DMS 273 (cell line): ENCODE measurements around the gene RNF113B.

Source experiments
- DNase-seq: peaks from one replicate; lab custom pipeline; 2025; ENCODE audit not compliant: unreplicated experiment; lab: John Stamatoyannopoulos, UW

RNF113B gene

DNA sequence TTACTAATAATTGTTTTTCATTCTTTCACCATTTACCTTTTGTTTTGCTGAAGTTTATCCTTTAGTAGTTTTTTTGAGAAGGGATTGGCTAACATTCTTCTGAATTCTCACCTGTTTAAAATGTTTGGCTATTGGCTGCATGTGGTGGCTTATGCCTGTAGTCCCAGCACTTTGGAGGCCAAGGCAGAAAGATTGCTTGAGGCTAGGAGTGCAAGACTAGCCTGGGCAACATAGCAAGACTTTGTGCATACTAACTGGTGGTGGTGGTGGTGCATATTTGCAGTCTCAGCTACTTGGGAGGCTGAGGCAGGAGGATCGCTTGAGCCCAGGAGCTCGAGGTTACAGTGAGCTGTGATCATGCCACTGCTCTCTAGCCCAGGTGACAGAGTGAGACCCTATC is 27.5 kb upstream of the RNF113B start:
- DNase-seq: no peak

DNA sequence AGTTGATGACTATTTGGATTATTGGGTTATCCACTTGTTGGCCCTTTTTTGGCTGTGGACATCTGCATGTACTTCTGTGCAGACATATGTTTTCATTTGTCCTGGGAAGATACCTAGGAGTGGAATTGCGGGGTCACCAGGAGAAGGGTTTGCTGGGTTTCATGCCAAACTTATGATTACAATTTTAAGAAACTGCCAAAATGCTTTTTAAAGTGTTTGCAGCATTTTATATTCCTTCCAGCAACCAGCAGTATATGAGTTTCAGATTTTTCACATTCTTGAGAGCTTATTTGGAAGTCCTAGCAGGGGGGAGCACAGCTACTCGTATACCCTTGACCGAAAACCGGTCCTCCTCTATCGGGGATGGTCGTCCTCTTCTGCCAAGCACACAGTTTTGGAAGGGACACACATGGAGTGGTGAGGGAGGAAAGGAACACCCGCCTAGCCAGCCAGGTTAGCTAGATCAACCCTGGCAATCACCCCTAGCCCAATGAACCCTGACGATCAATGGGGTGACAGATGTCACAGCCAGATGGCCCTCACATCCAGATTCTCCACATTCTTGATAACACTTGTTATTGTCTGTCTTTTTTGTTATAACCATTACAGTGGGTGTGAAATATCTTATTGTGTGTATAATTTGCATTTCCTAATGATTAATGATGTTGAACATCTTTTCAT is 26.7 kb upstream of the RNF113B start:
- DNase-seq: peak; percentile 20

DNA sequence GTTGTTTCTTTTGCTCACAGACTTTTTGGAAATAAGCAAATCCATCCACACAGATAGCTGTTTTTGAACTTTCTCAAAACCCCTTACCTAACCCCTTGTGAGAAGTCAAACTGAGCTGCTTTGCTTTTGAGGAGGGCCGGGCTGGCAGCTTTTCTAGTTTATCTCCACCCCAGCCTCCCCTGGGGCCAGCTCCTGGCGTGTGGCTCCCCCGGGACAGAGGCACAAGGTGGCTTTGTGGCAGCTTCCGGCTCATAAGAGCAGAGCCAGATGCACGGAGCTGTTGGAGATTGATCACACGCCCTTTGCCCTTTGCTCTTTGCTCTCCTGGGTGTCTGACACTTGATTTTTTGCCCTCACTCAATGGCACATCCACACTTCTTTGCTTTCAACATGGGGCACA is 24.9 kb upstream of the RNF113B start:
- DNase-seq: no peak

DNA sequence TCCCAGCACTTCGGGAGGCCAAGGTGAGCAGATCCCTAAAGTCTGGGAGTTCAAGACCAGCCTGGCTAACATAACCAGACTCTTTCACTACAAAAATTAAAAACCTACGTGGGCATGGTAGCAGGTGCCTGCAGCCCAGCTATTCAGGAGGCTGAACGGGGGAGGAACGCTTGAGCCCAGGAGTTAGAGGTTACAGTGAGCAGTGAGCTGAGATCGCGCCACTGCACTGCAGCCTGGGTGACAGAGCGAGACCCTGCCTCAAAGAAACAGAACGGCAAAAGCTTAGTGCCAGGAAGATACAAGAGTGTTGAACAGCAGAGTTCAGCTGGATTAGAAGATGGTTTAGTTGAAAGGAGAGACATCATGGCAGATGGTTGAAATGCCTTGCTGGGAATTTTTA is 24.1 kb upstream of the RNF113B start:
- no peak for DNase-seq

DNA sequence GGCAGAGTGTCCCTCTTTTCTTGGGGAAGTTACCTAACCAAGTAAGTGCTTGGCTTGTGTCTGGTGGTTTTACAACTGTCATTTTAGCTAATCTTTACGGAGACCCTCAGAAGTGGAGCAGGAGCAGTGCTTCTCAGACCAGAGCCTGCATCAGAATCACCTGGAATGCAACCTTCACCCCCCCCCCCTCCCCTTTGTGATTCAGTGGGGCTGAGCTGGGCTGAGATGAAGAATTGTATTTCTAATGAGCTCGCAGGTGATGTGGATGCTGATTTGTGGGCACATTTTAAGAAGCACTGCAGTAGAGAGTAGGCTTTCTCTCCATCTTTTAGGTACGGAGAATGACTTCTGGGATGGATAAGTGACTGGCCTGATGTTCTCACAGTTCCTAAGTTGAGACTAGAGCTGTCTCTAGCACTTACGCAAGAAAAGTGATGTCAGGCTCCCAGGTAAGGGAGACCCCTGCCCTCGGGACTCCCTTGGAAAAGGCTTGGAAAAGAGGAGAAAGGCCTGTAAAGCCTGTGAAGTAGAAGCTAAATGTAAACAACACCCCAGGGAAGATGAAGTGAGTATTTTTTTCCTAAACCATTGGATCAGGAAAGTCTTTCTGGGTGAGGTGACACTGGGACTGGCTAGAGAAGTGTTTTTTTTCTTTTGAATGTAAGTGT is 23.3 kb upstream of the RNF113B start:
- no peak for DNase-seq

DNA sequence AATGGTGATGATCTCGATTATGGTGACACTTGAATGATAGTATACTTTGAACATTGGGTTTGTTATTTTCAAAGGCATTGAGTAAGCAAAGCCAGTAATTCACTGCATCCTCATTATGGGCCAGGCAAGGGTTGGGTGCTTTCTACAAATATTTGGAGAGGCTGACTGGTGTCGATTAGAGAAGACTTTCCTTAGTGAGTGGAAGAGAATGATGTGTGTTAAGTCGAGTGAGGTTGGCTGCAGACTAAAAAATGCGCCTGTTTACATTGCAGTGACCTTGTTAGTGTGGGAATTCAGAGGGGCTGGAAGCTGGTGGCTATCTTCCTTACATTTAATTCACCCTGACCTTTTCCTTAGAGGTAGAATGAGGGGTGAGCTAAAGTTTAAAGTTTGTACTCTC is 22.4 kb upstream of the RNF113B start:
- DNase-seq: no peak

DNA sequence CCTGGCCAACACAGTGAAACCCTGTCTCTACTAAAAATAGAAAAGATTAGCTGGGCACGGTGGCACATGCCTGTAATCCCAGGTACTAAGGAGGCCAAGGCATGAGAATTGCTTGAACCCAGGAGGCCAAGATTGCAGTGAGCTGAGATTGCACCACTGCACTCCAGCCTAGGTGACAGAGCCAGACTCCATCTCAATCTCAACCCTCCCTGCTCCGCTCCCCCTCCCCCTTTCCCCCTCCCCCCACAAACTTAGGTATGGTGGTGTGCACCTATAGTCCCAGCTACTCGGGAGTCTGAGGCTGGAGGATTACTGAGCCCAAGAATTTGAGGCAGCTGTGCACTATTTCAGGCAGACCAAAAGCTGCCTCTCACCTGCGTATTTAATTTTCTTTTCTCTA is 21.6 kb upstream of the RNF113B start:
- no peak for DNase-seq

DNA sequence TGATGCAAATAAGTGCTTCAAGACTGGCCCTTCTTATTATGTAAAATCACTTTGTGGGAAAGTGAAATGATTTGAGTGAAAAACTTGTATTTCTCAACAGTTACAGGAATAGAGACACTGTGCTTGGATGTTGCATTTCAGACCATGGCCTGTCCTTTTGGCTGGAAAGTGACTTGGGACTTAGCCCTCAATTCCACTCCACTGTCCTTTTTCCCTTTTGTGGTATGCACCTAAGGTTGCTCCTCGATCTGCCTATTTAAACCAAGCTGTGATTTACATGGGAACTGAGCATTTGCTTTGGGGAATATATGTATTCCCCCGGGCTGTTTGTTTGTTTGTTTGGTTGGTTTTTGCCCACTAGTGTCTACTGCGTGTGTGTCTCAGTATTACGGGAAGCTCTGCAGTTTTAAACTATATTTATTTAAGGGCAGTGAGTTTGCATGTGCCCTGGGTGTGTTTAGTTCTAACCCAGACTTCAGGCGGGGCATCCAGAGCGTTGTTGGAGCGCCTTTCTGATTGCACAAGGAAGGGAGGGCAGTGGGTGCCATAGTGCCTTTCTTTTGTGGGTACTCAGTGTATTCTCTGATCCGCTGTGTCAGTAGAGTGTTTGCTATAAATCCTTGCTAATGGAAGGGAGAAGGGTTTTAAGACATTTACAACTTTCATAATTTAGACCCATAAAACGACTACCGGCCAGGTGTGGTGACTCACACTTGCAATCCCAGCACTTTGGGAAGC is 18.2 kb upstream of the RNF113B start:
- no peak for DNase-seq

DNA sequence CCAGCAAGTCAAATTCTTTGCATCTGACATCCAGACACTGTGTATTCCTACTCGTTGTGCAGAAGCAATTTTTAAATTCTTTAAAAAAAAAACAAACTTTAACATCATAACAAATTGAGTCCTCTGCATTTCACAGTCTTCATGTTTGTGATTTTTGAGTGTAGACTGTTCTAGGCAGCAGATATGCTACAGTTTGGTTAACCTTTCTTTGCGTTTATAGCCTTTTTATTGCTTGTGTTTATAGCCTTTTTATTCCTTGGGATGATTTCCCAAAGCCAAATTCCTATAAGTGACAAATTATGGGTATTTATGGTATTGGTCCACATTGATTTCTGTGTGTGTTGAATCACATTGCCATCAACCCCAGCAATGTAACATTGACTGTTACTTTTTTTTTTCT is 14.9 kb upstream of the RNF113B start:
- no peak for DNase-seq

DNA sequence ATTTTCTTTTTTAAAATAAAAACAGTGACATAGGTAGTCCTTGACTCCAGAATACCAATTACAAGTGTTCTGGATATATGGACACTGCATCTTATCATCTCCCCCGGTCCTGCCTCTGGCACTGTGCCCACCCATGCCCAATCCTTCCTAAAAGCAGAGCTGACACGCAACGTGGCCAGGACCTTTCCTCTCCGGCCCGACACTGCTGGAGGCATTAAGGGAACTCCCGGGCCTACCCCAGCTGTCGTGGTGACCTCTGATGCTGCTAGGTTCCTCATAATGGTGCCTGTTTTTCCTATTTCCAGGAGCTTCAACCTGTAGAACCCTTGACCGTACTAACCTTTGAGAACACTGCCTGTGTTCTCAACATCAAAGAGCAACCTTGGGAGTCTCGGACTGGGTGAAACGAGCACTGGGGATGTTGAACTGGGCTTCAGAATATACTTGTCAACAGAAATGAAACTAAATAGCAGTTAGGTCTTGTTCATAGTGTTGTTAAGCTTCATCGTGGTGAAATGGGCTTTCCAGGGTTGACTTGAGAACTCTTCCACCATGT is 13.9 kb upstream of the RNF113B start:
- DNase-seq: no peak

DNA sequence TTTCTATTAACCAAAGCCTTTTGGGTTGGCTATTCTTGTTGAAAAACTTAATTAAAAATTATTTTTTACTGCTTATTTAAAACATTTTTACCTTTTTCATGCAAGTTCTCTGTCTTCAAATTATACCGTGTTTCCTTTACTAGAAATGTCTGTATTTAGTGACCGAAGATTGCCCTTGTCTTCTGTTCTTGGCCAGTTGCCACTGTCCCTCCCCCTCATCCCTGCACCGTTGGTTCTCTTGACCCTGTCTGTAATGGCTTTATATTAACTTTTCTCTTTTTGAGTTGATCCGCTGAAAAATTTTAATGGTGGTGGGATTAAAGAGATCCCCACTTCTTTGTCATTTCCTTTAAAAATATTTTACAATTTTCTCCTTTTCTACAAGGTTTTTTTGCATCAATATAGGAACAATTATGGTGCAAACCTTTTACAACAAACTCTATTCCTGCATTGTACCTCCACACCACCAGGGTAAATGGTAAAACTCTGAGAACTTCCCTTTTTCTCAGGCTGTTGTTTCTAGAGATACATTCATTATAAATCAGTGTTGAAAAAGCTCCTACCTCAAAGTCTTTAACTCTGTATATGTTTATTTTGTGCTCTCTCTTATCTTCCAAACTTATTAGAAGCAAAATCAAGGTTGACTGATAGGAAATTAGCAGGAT is 12.9 kb upstream of the RNF113B start:
- DNase-seq: no peak

DNA sequence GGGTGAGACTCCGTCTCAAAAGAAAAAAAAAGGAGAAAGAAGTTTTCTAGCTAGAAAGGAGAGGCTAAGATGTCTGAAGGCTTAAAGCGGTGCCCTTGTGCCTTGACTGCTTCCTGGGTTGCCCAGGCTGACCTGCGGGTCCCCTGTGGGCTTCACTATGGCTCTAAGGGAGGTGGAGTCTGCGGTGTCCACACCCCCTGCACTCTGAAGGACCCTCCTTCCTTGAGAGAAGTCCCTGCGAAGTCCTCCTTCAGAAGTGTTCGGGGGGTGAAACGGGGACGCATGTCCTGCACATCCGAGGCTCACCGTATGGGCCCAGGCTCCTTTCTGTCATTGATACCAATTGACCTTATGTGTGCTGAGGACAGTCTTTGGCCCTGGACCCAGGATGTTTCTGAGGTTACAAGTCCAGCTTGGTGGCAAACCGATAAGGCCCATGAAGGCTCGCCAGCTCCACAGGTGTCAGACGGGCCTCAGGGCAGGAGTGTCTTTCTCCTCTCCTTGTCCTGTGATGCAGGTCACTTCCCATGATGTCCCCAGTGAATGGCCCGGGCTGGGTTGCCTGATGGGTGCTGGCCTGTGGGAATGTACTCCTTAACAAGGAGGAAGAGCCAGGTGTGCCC is 11.6 kb upstream of the RNF113B start:
- DNase-seq: no peak

DNA sequence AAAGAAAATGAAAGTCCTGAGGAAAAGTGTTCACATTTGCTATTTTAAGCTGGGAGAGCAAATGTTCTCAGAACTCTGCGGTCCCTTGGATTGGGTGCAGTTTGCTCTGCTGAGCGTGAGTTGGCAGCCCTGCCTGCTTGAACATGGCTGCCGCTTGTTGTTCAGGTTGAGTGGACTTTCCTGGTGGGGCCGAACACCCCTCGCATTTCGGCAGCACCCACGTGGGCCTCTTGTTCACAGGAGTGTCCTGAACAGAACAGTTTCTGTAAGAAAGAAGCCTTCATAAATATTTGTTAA is 10.8 kb upstream of the RNF113B start:
- DNase-seq: no peak

DNA sequence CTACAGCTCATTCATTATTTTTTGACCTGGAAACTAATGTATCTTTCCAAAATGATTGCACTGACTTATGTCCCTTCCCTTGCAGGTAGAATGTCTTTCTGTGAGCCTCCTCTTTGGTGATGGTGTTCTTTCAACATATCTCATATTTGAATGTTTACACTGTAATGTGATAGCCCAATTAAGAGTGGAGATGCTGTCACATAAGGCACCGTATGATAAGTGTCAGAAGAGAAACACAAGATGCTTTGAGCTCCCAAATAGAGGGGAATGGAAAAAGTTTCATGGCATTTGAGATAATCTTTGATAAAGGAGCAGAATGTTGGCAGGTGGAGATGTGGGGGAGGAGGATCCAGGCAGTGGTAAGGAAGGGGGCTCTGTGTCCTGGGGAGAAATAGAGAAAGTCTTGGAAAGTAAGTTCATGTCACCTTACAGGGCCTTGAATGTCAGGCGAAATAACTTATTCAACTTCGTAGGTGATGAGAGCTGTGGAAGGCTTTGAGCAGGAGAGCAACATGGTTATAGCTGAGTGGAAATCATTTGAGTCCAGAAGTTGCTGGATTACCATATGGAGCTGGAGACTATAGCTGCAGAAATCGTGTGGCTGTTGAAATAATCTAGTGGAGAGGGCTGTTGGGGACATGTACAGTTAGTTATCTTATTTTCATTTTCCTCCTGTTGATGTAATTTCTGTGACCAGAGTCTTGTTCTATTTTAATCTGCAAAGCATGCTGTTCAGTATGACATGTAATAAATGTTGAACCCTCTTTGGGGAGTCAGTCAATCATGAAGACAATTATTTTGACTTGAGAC is 10.3 kb upstream of the RNF113B start:
- peak; percentile 24 for DNase-seq

DNA sequence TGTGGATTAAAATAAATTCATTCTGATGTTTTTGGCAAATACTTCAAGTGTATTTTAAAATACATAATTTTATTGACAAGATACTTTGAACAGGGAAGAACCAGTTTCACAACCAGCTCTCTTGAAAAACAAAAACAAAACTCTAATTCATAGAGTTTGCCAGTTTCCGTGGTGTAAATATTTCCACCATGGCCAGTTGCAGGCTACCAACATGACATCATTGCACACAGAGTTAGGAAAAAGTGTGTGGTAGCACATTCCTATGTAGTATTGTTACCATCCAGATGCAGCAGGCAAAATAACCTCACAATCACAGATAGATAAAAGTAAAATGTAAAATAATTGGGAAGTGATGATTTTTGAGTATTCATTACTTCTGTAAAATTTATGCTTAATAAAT is 7.7 kb upstream of the RNF113B start:
- DNase-seq: no peak

DNA sequence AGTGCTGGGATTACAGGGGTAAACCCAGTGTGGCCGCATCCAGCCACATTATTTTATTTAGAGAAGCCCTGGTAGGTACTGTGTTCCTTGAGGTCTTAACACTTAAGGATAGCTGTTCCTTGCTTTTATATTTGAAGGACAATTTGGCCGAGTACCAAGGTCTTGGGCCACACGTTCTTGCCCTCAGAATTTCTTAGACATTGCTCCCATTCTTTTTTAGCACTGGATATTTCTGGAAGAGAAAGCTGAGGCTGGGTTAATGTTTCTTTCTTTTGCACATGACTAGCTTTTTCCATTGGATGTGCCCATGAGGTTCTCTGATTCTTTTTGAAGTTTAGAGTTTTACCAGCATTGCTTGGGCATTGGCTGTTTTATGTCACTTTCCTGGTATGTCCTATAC is 5.5 kb upstream of the RNF113B start:
- no peak for DNase-seq

DNA sequence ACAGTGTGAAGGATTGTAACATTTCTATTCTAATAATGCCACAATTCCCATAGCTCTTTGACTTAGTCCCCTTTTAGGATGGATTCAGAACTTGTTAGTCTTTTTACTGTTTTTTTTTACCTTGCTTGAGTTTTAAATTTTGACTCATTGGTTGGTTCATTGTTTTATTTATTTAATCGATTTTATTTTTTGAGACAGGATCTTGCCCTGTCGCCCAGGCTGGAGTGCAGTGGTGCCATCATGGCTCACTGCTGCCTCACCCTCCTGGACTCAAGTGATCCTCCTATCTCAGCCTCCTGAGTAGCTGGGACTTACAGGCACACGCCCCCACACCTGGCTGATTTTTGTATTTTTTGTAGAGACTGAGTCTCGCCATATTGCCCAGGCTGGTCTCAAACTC is 5.1 kb upstream of the RNF113B start:
- no peak for DNase-seq

DNA sequence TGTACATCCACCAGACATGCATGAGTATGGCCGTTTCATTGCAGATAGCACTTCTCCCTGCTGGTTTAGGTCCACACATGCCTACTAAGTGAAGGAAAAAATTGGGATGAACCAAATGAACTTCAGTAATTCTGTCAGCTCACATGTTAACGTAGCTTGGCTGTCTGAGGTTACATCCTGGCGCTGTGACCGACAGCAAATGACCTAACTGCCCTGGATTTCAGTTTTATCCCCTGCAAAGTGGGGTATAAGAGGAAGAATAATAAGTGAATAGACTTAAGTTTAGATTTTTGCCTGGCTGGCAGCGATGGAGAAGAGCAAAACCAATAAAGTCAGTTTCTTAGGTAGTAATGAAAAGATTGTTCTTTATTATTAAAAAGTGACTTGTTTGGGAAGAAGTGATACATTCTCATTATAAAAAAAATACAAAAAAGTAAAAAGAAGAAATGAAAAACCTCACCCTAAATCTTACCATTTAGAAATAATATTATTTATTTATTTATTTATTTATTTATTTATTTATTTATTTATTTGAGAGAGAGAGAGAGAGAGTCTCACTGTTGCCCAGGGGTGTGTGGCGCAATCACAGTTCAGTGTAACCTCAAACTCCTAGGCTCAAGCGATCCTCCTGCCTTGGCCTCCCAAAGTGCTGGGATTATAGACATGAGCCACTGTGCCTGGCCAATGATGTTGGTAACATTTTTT is 4.2 kb upstream of the RNF113B start:
- DNase-seq: no peak

DNA sequence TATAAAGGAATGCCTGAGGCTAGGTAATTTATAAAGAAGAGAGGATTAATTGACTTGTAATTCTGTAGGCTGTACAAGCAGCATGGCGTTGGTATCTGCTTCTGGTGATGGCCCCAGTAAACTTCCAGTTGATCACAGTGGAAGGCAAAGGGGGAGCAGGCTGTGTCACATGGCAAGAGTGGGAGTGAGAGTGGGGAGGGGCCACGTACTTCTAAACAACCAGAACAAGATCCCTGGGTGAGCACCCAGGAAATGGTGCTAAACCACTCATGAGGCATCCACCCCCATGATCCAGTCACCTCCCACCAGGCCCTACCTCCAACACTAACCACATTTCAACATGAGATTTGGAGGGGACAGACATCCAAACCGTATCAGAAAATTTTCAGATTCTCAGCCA is 3.0 kb upstream of the RNF113B start:
- DNase-seq: no peak

DNA sequence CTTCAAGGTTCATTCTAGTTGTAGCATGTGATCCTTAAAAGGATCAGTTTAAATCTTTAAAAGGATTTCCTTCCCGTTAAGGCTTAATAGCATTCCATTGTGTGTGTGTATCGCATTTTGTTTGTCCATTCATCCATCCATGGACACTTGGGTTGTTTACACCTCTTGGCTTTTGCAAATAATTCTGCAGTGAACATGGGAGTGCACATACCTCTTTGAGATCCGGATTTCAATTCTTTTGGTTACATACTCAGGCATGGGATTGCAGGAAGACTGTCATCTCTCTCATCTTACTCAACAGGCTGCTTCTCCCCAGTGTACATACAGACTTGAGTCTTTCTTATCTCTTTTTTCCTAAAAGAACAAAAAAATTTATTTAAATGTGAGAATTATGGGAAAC is 1.2 kb downstream of the RNF113B start:
- no peak for DNase-seq
